Prostate gland (tissue), 2 donors: ENCODE measurements around the gene LCE3D. TPM values are rescaled to one million over a fixed set of nuclear protein-coding genes. Genes with fewer than 3 reads are reported as not detected.

Experiments used
- DNase-seq: peaks from one replicate; pipeline ENCODE4 v3.0.0-alpha.2; 2019; ENCODE audit warnings: low spot score
- H3K27ac ChIP-seq, 2 donors: fragments of 200-600 bp; sonication (generic); 2 replicates each; pipeline ENCODE4 v1.5.1; 2017 to 2019
- H3K27me3 ChIP-seq: fragments of 200-600 bp; sonication (generic); replicated peaks from 2 replicates; pipeline ENCODE4 v1.5.1; 2019; ENCODE audit not compliant: insufficient read depth
- H3K36me3 ChIP-seq, 2 donors: fragments of 200-600 bp; sonication (generic); 1 replicate in 1 of 2; 2 replicates in 1 of 2; pipeline versions ENCODE4 v1.5.1 to v1.8.1; 2017 to 2019
- H3K4me1 ChIP-seq: fragments of 200-600 bp; sonication (generic); replicated peaks from 2 replicates; pipeline ENCODE4 v1.5.1; 2019
- H3K4me3 ChIP-seq, 2 donors: fragments of 200-600 bp; sonication (generic); 2 replicates each; pipeline ENCODE4 v1.5.1; 2017 to 2019
- H3K9me3 ChIP-seq: fragments of 200-600 bp; sonication (generic); 2 replicates; pipeline ENCODE4 v1.5.1; 2017
- POLR2A ChIP-seq: fragments of 450-650 bp; IDR thresholded peaks from one replicate; pipeline ENCODE4 v1.6.1; 2016; ENCODE audit warnings: antibody characterized with exemption, mild to moderate bottlenecking
- POLR2AphosphoS5 ChIP-seq: sonication (generic); formaldehyde crosslinking; IDR thresholded peaks from one replicate; pipeline ENCODE4 v1.6.1; 2017; ENCODE audit warnings: antibody characterized with exemption
- WGBS: methylation state at CpG from one replicate; pipeline ENCODE4 v1.1.5; 2018; 5-methylcytosine and 5-hydroxymethylcytosine counted together
- intact Hi-C: fragments of 100-400 bp; cut with DNase I; formaldehyde crosslinking; loops from one replicate; pipeline ENCODE4 v1.14.2; 2022
- small RNA-seq, 2 donors: library from RNA; depleted of rRNA; stranded (forward); fragments of <200 nt; gene quantifications; one replicate each; pipeline ENCODE3, GENCODE V24; 2016
- total RNA-seq, 2 donors: library from RNA; depleted of rRNA; stranded (reverse); fragments of >200 nt; gene quantifications; one replicate each; pipeline ENCODE4 v1.1.0, GENCODE V29; 2016
- TF ChIP-seq, protein P1 (sequence below), 4 experiments: fragments of 200-600 bp in 2 of 4; fragments of 450-650 bp in 2 of 4; sonication (generic) in 2 of 4; IDR thresholded peaks; 1 replicate in 3 of 4; 2 replicates in 1 of 4; pipeline ENCODE4 v1.5.1; 2016 to 2019; ENCODE audit warnings: antibody characterized with exemption in 4 of 4, mild to moderate bottlenecking in 2 of 4, moderate library complexity in 2 of 4

Gene LCE3D
- total RNA-seq, 2 donors from 2014 or later: not detected

DNA sequence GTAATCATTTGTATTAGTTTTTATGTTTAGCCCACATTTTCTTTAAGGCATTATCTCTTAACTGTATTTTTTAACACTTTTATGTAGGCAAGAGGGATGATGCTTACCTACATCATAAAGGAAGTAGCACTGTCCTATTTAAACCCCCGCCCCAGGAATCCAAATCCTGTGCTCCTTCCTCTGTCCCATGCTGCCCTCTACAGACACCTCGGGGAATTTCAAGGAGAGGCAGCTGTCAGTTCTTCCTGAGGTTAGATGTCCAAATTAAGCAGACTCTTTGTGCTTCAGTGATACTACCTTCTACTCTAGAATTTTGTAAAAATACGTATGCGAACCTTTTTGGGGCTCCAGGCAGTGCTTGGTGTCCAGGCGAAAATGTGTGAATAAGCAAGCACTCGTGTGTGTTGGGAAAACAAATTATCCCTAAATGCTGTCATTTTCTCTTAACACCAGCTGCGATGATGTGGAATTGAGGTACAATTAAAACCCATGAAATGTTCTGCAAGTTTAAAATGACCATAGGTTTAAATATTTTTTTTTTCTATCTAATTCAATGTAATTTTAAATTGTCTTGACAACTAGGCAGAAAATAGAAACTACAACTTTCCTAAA lies 46.9 kb downstream of the LCE3D start:
- intact Hi-C loops: no loop called here
- TF ChIP-seq POLR2AphosphoS5: no peak
- no peak for TF ChIP-seq POLR2A
- TF ChIP-seq, protein P1, sequence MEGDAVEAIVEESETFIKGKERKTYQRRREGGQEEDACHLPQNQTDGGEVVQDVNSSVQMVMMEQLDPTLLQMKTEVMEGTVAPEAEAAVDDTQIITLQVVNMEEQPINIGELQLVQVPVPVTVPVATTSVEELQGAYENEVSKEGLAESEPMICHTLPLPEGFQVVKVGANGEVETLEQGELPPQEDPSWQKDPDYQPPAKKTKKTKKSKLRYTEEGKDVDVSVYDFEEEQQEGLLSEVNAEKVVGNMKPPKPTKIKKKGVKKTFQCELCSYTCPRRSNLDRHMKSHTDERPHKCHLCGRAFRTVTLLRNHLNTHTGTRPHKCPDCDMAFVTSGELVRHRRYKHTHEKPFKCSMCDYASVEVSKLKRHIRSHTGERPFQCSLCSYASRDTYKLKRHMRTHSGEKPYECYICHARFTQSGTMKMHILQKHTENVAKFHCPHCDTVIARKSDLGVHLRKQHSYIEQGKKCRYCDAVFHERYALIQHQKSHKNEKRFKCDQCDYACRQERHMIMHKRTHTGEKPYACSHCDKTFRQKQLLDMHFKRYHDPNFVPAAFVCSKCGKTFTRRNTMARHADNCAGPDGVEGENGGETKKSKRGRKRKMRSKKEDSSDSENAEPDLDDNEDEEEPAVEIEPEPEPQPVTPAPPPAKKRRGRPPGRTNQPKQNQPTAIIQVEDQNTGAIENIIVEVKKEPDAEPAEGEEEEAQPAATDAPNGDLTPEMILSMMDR (IDR thresholded peaks at IDR 0.05): no peak
- DNase-seq: no peak
- WGBS: 42% methylated on average over 7 of the region's 7 CpGs
- H3K27me3 ChIP-seq: no peaks in the 10 kb centered on the region
- no peaks in the 10 kb centered on the region for H3K36me3 ChIP-seq
- no peaks in the 10 kb centered on the region for H3K4me1 ChIP-seq
- H3K27ac ChIP-seq: no peak overlapping the region
- H3K4me3 ChIP-seq: no peak overlapping the region
- H3K9me3 ChIP-seq: no peaks in the 10 kb centered on the region

Small RNAs within 50 kb of the gene (small RNA-seq; reads per million reads assigned to genes)
- gene LCE3A (0 reads per million in 2 donors), gene LCE3B (0 reads per million in 2 donors)

Other genes with a start within 250 kb of the LCE3D start
- 1 to 10 TPM in 1 of 2 donors, under 1 TPM in 1; 0.36 to 5.6 TPM for gene FLG2, start 220.5 kb downstream of the LCE3D start, total RNA-seq
- under 1 TPM in 1 of 2 donors, not detected in 1; 0.62 TPM for gene CRNN, start 166.3 kb downstream of the LCE3D start, total RNA-seq
- gene LCE5A, start 69.7 kb downstream of the LCE3D start, total RNA-seq: not detected
- gene CRCT1, start 66.0 kb downstream of the LCE3D start, total RNA-seq: not detected
- gene LCE3E, start 13.7 kb downstream of the LCE3D start, total RNA-seq: not detected
- not detected for gene LCE3C, start 19.7 kb upstream of the LCE3D start, total RNA-seq
- not detected for gene LCE3B, start 33.3 kb upstream of the LCE3D start, total RNA-seq
- gene LCE3A, start 42.6 kb upstream of the LCE3D start, total RNA-seq: not detected
- gene LCE2D, start 82.9 kb upstream of the LCE3D start, total RNA-seq: not detected
- 1 to 10 TPM in 1 of 2 donors, not detected in 1; 1.8 TPM for gene LCE2C, start 94.8 kb upstream of the LCE3D start, total RNA-seq
- gene LCE2B, start 105.6 kb upstream of the LCE3D start, total RNA-seq: 1 to 10 TPM in 1 of 2 donors, not detected in 1; 3.2 TPM
- gene LCE2A, start 117.8 kb upstream of the LCE3D start, total RNA-seq: not detected
- gene LCE4A, start 127.6 kb upstream of the LCE3D start, total RNA-seq: not detected
- gene KPRP, start 177.5 kb upstream of the LCE3D start, total RNA-seq: under 1 TPM in 1 of 2 donors, not detected in 1; 0.57 TPM
- not detected for gene LCE1F, start 194.6 kb upstream of the LCE3D start, total RNA-seq
- gene LCE1E, start 205.7 kb upstream of the LCE3D start, total RNA-seq: not detected
- gene LCE1D, start 216.2 kb upstream of the LCE3D start, total RNA-seq: not detected
- gene LCE1C, start 226.1 kb upstream of the LCE3D start, total RNA-seq: 1 to 10 TPM in 1 of 2 donors, not detected in 1; 8.6 TPM
- under 1 TPM in 1 of 2 donors, not detected in 1; 0.51 TPM for gene LCE1B, start 231.5 kb upstream of the LCE3D start, total RNA-seq
- gene LCE1A, start 247.0 kb upstream of the LCE3D start, total RNA-seq: 1 to 10 TPM in 1 of 2 donors, not detected in 1; 3.4 TPM